Fibroblast of mammary gland (primary cell): ENCODE results near the gene PASK.

Experiments
- DNase-seq: peaks from one replicate; pipeline ENCODE4 v3.0.0-alpha.2; 2010; ENCODE audit warnings: low read depth
- H3K4me3 ChIP-seq: 2 replicates; pipeline ENCODE4 v1.5.1; 2011; ENCODE audit warnings: low read depth, mild to moderate bottlenecking, low read length, moderate library complexity; ENCODE audit not compliant: control insufficient read depth
- CTCF ChIP-seq: conservative IDR thresholded peaks from 2 replicates; pipeline ENCODE4 v1.5.1; 2011; ENCODE audit warnings: low read depth, low read length, inconsistent platforms; ENCODE audit not compliant: control insufficient read depth, insufficient read depth

Gene PASK

GRCh38 chr2:241136191-241136590 lies 13.1 kb downstream of the PASK start:
- no peak for DNase-seq
- H3K4me3 ChIP-seq: no peak overlapping the region
- TF ChIP-seq CTCF: no peak

- H3K4me3 ChIP-seq: no peak overlapping the region
- no peak for TF ChIP-seq CTCF
- DNase-seq: no peak
Measured at GRCh38 chr2:241135737-241136136, 13.5 kb downstream of the PASK start.

- DNase-seq: no peak
- no peak for TF ChIP-seq CTCF
- H3K4me3 ChIP-seq: no peak overlapping the region
Measured at GRCh38 chr2:241134711-241135110, 14.6 kb downstream of the PASK start.

- no peak for DNase-seq
- H3K4me3 ChIP-seq: no peak overlapping the region
- TF ChIP-seq CTCF: no peak
Measured at GRCh38 chr2:241133436-241133820, 15.8 kb downstream of the PASK start.

- TF ChIP-seq CTCF: no peak
- no peak for DNase-seq
- H3K4me3 ChIP-seq: no peak overlapping the region
Measured at GRCh38 chr2:241132538-241133435, 16.5 kb downstream of the PASK start.

- no peak for TF ChIP-seq CTCF
- H3K4me3 ChIP-seq: no peak overlapping the region
- no peak for DNase-seq
Measured at GRCh38 chr2:241131531-241131930, 17.7 kb downstream of the PASK start.
